Retinal pigment epithelial cell (primary cell): Measurements from ENCODE around the gene KATNBL1.
A peak's percentile ranks its signal among the peaks of the same experiment; 100 is the strongest.

ENCODE experiments used
- DNase-seq: peaks from one replicate; pipeline ENCODE4 v3.0.0-alpha.2; 2010; ENCODE audit warnings: low read depth
- H3K4me3 ChIP-seq: 2 replicates; pipeline ENCODE4 v1.5.1; 2011; ENCODE audit warnings: mild to moderate bottlenecking, low read length, control low read depth, moderate library complexity
- CTCF ChIP-seq: conservative IDR thresholded peaks from 2 replicates; pipeline ENCODE4 v1.5.1; 2011; ENCODE audit warnings: low read depth, low read length, control low read depth, inconsistent platforms

The KATNBL1 gene

DNA sequence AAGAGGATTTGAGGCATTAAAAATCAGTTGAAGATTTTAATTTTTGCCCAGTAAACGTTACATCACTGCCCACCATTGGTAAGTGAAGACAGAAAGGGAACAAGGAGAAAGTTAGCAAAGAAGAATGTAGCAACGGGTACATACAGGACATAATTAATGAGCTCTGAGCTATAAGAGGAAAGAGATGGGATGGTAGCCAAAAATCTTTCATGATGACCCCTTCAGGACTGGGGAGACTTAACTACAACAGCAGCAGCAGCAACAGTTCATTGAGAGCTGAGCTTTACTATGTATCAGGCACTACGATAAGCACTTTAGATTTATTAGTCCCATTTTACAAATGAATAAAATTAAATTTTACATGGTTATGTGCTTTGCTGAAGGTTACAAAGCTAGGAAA is 33.3 kb upstream of the KATNBL1 start:
- H3K4me3 ChIP-seq: no peak overlapping the region
- TF ChIP-seq CTCF: no peak
- DNase-seq: no peak

GRCh38 chr15:34242331-34242710 is 32.4 kb upstream of the KATNBL1 start:
- DNase-seq: no peak
- H3K4me3 ChIP-seq: no peak overlapping the region
- no peak for TF ChIP-seq CTCF

- H3K4me3 ChIP-seq: no peak overlapping the region
- TF ChIP-seq CTCF: peak; percentile 81
- DNase-seq: no peak
Observed at GRCh38 chr15:34241376-34242330, 31.8 kb upstream of the KATNBL1 start.

- no peak for DNase-seq
- no peak overlapping the region for H3K4me3 ChIP-seq
- TF ChIP-seq CTCF: no peak
Observed at GRCh38 chr15:34240537-34240936, 30.6 kb upstream of the KATNBL1 start.

GRCh38 chr15:34239151-34239808 is 29.4 kb upstream of the KATNBL1 start:
- no peak for TF ChIP-seq CTCF
- no peak overlapping the region for H3K4me3 ChIP-seq
- peak; percentile 10 for DNase-seq

GRCh38 chr15:34233614-34234013 is 23.7 kb upstream of the KATNBL1 start:
- no peak overlapping the region for H3K4me3 ChIP-seq
- no peak for TF ChIP-seq CTCF
- DNase-seq: no peak
